ENCODE measurements around the gene MAGEA2.
"Not testable (repeated sequence)": the region's sequence is repeated elsewhere in the genome, so short reads cannot be mapped to it uniquely, and the experiment has no call there.

MAGEA2 gene

GRCh38 chrX:152700390-152700789 lies 53.3 kb downstream of the MAGEA2 start:
- not testable (repeated sequence) for H3K9me3 Mint-ChIP-seq; H3K4me3 Mint-ChIP-seq; H3K36me3 Mint-ChIP-seq (ENCODE audit: low read depth); H3K4me1 Mint-ChIP-seq; H3K27me3 Mint-ChIP-seq (ENCODE audit: low read depth); H3K27ac Mint-ChIP-seq
